ENCODE results near the gene RHD. TPM values are rescaled to one million over a fixed set of nuclear protein-coding genes. Genes with fewer than 3 reads are reported as not detected.

The RHD gene
- total and polyA plus RNA-seq, 2 donors (not counting 1 experiment from before 2014, with no cell fraction given) = not detected

- Histone ChIP-seq H2AFZ (ENCODE audit: insufficient read depth, low read depth, low read length, poor library complexity, severe bottlenecking) (no peak overlapping the region), H3K27me3 (replicated peaks in 1 of 4; ENCODE audit: control extremely low read depth in 1 of 4, control insufficient read depth in 3 of 4, insufficient read depth in 4 of 4, low read length in 3 of 4) (no peaks in the 10 kb centered on the region), H3K9ac (ENCODE audit: low read length) (no peak overlapping the region), H3K9me3 (ENCODE audit: control extremely low read depth in 1 of 3, control insufficient read depth in 2 of 3, insufficient read depth in 1 of 3, low read length in 2 of 3) (no peaks in the 10 kb centered on the region), H3K4me3 (ENCODE audit: control extremely low read depth in 1 of 5, extremely low read depth in 1 of 5, insufficient read depth in 1 of 5, low read depth in 2 of 5, low read length in 4 of 5) (no peak overlapping the region), H3K4me1 (ENCODE audit: control insufficient read depth in 2 of 2, insufficient read depth in 2 of 2, low read length in 2 of 2) (no peaks in the 10 kb centered on the region), H4K20me1 (ENCODE audit: control insufficient read depth, insufficient read depth, low read length, poor library complexity, severe bottlenecking) (peaks cover 27% of the 10 kb centered on the region), H3K79me2 (ENCODE audit: control insufficient read depth, insufficient read depth, low read length) (peaks cover 63% of the 10 kb centered on the region), H3K4me2 (replicated peaks; ENCODE audit: low read depth, low read length, poor library complexity, severe bottlenecking) (no peak overlapping the region), H3K36me3 (replicated peaks in 1 of 2; ENCODE audit: control extremely low read depth in 1 of 2, control insufficient read depth in 1 of 2, extremely low read depth in 1 of 2, insufficient read depth in 2 of 2, low read length in 1 of 2) (peaks cover 7 to 31% of the 10 kb centered on the region in 2 experiments), H3K27ac (ENCODE audit: low read length in 2 of 2) (no peak overlapping the region)
- CTCF ChIA-PET = no interaction called here
- Mint-ChIP-seq H3K27ac (no peak overlapping the region), H3K27me3 (no peaks in the 10 kb centered on the region), H3K4me1 (peaks cover 2% of the 10 kb centered on the region), H3K9me3 (ENCODE audit: insufficient read depth) (no peaks in the 10 kb centered on the region), H3K4me3 (no peak overlapping the region)
- intact Hi-C loops (cut with micrococcal nuclease) = no loop called here
- TF ChIP-seq EZH2 (IDR thresholded peaks at IDR 0.05; ENCODE audit: borderline replicate concordance, insufficient read depth, low read depth, low read length, poor library complexity, severe bottlenecking) (no peak), CTCF (IDR thresholded peaks at IDR 0.05) (no peak)
- DNase-seq = no peak
- 100% methylated on average over 1 of the region's 2 CpGs for WGBS (ENCODE audit: insufficient coverage)
- no peak for ATAC-seq (ENCODE audit: low read depth)
- POLR2A ChIA-PET = no interaction called here
These were observed 75.2 kb downstream of the RHD start for GRCh38 chr1:25347556-25347955.

GRCh38 chr1:25349606-25350005, 77.3 kb downstream of the RHD start:
- Histone ChIP-seq H3K9ac (ENCODE audit: low read length) (no peak overlapping the region), H3K27ac (ENCODE audit: low read length in 2 of 2) (no peak overlapping the region), H3K4me3 (ENCODE audit: control extremely low read depth in 1 of 5, extremely low read depth in 1 of 5, insufficient read depth in 1 of 5, low read depth in 2 of 5, low read length in 4 of 5) (no peak overlapping the region), H3K4me2 (replicated peaks; ENCODE audit: low read depth, low read length, poor library complexity, severe bottlenecking) (no peak overlapping the region), H3K27me3 (replicated peaks in 1 of 4; ENCODE audit: control extremely low read depth in 1 of 4, control insufficient read depth in 3 of 4, insufficient read depth in 4 of 4, low read length in 3 of 4) (no peaks in the 10 kb centered on the region), H3K36me3 (replicated peaks in 1 of 2; ENCODE audit: control extremely low read depth in 1 of 2, control insufficient read depth in 1 of 2, extremely low read depth in 1 of 2, insufficient read depth in 2 of 2, low read length in 1 of 2) (peaks cover 6 to 32% of the 10 kb centered on the region in 2 experiments), H3K79me2 (ENCODE audit: control insufficient read depth, insufficient read depth, low read length) (peaks cover 44% of the 10 kb centered on the region), H3K4me1 (ENCODE audit: control insufficient read depth in 2 of 2, insufficient read depth in 2 of 2, low read length in 2 of 2) (no peaks in the 10 kb centered on the region), H2AFZ (ENCODE audit: insufficient read depth, low read depth, low read length, poor library complexity, severe bottlenecking) (no peak overlapping the region), H3K9me3 (ENCODE audit: control extremely low read depth in 1 of 3, control insufficient read depth in 2 of 3, insufficient read depth in 1 of 3, low read length in 2 of 3) (no peaks in the 10 kb centered on the region), H4K20me1 (ENCODE audit: control insufficient read depth, insufficient read depth, low read length, poor library complexity, severe bottlenecking) (peaks cover 22% of the 10 kb centered on the region)
- Mint-ChIP-seq H3K4me1 (no peaks in the 10 kb centered on the region), H3K4me3 (no peak overlapping the region), H3K27ac (no peak overlapping the region), H3K9me3 (ENCODE audit: insufficient read depth) (no peaks in the 10 kb centered on the region), H3K27me3 (no peaks in the 10 kb centered on the region)
- ChIA-PET CTCF (interaction anchor here (0.6 kb wide), 1 partner anchor 797 kb away, joined by 3 read pairs; no protein-coding TSS in a partner anchor), POLR2A (no interaction called here)
- DNase-seq (no peak), ATAC-seq (ENCODE audit: low read depth) (no peak)
- TF ChIP-seq EZH2 (IDR thresholded peaks at IDR 0.05; ENCODE audit: borderline replicate concordance, insufficient read depth, low read depth, low read length, poor library complexity, severe bottlenecking) (no peak), CTCF (IDR thresholded peaks at IDR 0.05) (no peak)
- whole genome bisulfite sequencing (ENCODE audit: insufficient coverage) = no CpG with 5 or more reads among the region's 3 CpGs
- intact Hi-C loops (cut with micrococcal nuclease) = no loop called here
